Lung microvascular endothelial cell (primary cell): ENCODE measurements around the gene MMP27. TPM values are rescaled to one million over a fixed set of nuclear protein-coding genes. Genes with fewer than 3 reads are reported as not detected.

ENCODE experiments used
- DNase-seq, 2 donors: peaks; one replicate each; pipeline versions ENCODE4 v3.0.0 to v3.0.0-alpha.2; 2010; ENCODE audit warnings: low read depth in 2 of 2
- total RNA-seq: library from RNA; depleted of rRNA; stranded (reverse); fragments of >200 nt; gene quantifications from 2 replicates; pipeline ENCODE4 v1.2.1, GENCODE V29; 2014

The MMP27 gene
- total RNA-seq, 1 donor from 2014 or later: not detected

GRCh38 chr11:102703826-102704493 lies 1.6 kb downstream of the MMP27 start:
- DNase-seq: no peak

GRCh38 chr11:102695201-102695600 lies 10.4 kb downstream of the MMP27 start:
- no peak for DNase-seq

DNA sequence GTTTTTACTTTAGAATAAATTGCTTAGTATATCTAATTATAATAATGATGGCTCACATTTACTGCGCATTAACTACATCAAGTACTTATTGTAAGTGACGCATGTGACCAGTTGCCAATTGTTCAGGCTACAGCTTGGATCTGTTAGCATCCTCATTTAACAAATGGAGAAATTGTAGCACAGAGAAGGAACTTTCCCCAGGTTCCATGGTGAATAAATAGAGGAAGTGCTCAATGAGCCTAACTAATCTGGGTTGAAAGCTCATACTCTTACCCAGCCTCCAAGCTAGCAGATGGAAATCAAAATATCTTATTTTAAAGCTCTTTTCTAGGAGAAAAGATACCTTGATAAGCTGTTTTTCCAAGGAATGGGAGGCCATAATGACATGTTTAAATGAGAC lies 19.8 kb downstream of the MMP27 start:
- DNase-seq: no peak

DNA sequence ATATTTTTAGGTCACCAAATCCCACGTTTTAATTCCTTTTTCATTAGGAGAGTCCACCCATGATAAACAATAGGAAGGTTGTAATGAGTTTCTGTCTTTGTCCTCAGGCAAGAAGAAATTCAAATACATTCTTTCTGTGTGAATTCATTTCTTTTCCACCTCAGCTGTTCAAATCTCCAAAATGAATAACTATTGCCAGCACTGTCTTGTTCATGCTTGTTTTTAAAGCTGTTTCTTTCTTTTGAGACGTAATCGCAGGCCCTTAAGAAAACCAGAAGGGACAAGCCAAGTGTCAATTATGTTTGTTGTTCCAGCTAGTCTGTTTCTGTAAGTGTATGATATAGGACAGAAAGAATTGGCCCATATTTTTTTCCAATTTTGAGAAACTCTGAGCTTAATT lies 20.2 kb downstream of the MMP27 start:
- DNase-seq: no peak

GRCh38 chr11:102683277-102683676 lies 22.3 kb downstream of the MMP27 start:
- no peak for DNase-seq

- no peak for DNase-seq
Measured at GRCh38 chr11:102680945-102681344, 24.6 kb downstream of the MMP27 start.

DNA sequence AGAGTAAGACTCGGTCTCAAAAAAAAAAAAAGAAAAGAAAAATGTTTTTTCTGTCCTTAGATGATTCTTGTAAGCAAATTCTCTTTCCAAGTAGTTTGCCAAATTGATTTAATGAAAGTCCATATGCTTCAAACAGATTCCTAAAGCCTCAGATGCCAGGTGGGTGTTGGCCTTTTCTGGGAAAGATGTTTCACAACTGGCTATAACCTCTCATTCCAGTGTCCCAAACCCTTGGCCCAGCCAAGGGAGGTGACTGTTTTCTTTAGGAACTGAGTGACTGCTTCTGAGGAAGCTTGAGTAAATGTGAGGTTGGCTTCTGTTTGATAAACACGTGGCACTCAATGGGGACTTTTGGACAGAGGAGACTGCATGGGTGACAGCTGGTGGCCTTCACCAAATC lies 27.5 kb downstream of the MMP27 start:
- DNase-seq: no peak

GRCh38 chr11:102676084-102676483 lies 29.5 kb downstream of the MMP27 start:
- DNase-seq: no peak

DNA sequence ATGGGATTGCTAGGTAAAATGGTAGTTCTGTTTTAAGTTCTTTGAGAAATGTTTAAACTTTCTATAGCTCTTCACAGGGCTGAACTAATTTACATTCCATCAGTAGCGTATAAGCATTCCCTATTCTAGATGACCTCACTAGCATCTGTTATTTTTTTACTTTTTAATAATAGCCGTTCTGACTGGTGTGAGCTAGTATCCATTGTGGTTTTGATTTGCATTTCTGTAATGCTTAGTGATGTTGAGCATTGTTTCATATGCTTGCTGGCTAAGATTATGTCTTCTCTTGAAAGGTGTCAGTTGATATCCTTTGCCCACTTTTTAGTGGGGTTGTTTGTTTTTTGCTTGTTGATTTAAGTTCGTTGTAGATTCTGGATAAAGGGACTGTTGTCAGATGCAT lies 35.9 kb downstream of the MMP27 start:
- no peak for DNase-seq

GRCh38 chr11:102666331-102666957 lies 39.1 kb downstream of the MMP27 start:
- DNase-seq: peak; percentile 58 to 61

DNA sequence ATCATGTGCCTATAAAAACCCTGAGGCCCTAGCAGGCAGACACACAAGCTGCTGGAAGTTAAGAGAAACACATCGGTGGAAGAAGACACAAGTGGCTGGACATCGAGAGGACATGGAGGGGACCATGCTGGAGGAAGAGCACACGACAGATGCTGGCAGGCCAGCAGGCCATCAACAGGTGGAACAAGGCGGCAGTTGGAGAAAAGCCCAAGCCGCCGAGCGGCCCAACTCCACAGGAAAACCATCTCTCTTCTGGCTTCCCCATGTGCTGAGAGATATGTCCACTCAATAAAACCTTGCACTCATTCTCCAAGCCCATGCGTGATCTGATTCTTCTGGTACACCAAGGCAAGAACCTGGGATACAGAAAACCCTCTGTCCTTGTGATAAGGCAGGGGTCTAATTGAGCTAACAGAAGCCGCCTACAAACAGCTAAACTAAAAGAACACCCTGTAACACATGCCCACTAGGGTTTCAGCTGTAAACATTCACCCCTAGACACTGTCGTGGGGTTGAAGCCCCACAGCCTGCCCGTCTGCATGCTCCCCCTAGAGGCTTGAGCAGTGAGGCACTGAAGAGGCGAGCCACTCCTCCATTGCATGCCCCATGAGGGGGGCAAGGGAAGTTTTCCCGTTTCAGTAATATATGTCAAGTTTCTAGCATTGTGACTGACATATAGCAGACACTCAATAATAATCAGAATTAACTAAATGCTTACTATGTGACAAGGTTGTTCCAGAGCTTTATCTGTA lies 41.4 kb downstream of the MMP27 start:
- peak in 1 of 2 donors; percentile 22 for DNase-seq

DNA sequence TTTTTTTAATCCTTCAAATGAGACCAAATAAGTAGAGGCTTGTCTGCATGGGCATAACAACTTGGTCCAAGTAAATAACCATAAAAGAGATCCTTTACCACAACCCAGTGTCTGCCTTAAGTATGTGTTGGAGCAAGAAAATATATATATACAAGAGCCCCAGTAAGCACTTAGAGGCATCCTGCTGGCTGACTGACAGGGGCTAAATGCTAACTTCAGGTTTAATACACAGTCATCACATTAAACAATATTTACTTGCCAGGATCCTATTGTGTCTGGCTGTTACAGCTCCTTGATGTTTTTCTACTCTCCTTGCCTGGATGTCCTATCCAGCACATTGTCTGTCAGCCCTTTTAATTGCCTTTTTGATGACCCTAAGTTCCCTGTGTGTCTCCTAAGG lies 43.0 kb downstream of the MMP27 start:
- no peak for DNase-seq

DNA sequence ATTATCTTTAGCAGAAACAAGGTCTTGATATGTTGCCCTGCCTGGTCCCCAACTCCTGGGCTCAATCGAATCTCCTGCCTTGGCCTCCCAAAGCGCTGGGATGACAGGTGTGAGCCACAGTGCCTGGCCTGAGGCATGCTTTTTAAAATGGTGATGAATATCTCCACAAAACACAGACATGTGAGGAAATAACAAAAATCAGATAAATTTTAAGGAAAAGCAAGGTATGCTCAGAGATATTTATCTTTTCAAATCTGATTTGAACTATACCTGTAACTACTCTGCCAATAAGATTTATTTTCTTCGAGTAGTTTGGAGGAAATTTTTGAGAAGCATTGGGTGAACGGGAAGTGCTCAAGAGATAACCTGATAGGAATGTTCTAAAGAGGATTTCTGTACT lies 44.5 kb downstream of the MMP27 start:
- DNase-seq: no peak

GRCh38 chr11:102656528-102656927 lies 49.0 kb downstream of the MMP27 start:
- no peak for DNase-seq

DNA sequence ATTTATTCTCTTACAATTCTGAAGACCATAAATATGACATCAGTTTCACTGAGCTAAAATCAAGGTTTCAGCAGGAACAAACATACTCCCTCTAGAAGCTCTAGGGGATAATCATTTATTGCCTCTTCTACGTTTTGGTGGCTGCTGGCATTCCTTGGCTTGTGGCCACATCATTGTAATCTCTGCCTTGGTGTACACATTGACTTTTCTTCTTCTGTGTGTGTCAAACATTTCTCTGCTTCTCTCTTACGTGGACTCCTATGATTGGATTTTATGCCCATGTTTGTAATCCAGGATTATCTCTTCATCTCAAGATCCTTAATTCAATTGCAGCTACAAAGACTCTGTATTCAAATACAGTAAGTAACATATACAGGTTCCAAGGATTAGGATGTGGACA lies 50.0 kb downstream of the MMP27 start:
- DNase-seq: no peak

DNA sequence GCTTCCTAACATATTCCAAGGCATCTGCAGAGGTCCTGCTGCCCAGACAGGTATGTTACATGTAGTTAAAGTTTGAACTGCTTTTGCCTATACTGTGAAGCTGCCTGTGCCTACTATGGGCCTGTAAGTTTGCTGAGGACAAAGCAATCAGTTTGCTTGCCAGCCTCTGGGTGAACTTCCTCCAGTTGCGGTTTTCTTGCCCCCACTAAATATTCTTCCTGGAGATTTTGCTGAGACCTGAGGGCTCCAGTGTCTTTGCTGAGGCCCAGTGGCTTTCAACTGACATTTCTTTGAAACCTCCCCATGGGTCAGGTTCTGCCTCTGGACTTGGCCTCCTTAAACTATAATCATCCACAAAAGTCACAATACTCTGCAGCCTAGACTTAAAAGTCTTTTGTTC lies 50.8 kb downstream of the MMP27 start:
- no peak for DNase-seq

DNA sequence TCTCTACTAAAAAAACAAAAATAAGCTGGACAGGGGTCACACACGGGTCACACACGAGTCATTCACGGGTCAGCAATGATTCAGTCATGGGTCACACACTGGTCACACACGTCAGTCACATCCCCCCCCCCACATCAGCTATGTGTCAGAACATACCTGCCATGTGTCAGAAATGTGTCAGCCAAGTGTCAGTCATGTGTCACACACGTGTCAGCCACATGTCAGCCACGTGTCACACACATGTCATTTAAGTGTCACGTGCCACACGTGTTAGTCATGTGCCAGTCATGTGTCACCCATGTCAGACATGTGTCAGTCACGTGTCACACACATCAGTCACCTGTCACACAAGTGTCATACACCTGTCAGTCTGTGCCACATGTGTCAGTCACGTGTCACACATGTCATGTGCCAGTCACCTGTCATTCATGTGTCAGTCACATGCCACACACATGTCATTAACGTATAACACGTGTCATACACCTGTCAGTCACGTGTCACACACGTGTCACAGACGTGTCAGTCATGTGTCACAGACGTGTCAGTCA lies 51.8 kb downstream of the MMP27 start:
- peak in 1 of 2 donors; percentile 7 for DNase-seq

- DNase-seq: peak; percentile 23 to 40
Measured at GRCh38 chr11:102647430-102647829, 58.1 kb downstream of the MMP27 start.

DNA sequence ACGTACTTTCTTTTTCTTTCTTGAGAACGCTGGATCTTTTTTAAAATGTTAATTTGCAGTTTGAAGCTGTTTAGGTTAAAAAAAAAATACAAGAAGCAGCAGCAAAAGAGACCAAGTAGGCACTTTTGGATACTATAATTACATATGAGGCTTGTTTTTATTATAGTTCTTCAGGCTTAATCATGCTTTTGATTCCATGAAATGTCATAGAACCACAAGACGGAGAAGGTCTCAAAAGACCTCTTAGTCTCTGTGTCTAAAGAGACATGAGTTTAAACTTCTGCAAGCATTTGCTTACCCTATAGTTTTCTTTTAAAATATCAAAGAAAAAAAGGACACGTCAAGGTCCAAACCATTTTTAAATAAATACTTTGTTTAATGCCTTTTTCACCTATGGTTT lies 61.6 kb downstream of the MMP27 start:
- DNase-seq: no peak
